ENCODE data around the gene NAALADL1.
"Not testable (repeated sequence)": the region's sequence is repeated elsewhere in the genome, so short reads cannot be mapped to it uniquely, and the experiment has no call there.

Gene NAALADL1

GRCh38 chr11:65056999-65057398, 1.4 kb downstream of the NAALADL1 start:
- intact Hi-C loops (cut with DNase I) = no loop called here
- DNase-seq = no peak

GRCh38 chr11:65055538-65055937, 2.8 kb downstream of the NAALADL1 start:
- DNase-seq = no peak
- intact Hi-C loops (cut with DNase I) = no loop called here

GRCh38 chr11:65053827-65054508, 4.4 kb downstream of the NAALADL1 start:
- DNase-seq = no peak
- intact Hi-C loops (cut with DNase I) = no loop called here

- no peak for DNase-seq
- intact Hi-C loops (cut with DNase I) = no loop called here
Measured at GRCh38 chr11:65051398-65051858, 6.9 kb downstream of the NAALADL1 start.

GRCh38 chr11:65047581-65048422, 10.6 kb downstream of the NAALADL1 start:
- DNase-seq = no peak
- intact Hi-C loops (cut with DNase I) = no loop called here

GRCh38 chr11:65045728-65046127, 12.6 kb downstream of the NAALADL1 start:
- intact Hi-C loops (cut with DNase I) = no loop called here
- DNase-seq = no peak

- intact Hi-C loops (cut with DNase I) = no loop called here
- DNase-seq = no peak
Measured at GRCh38 chr11:65045061-65045460, 13.3 kb downstream of the NAALADL1 start.

GRCh38 chr11:65043881-65044501, 14.4 kb downstream of the NAALADL1 start:
- peak in 1 of 10 donors; percentile 14 for DNase-seq
- intact Hi-C loops (cut with DNase I) = no loop called here

GRCh38 chr11:65042891-65043290, 15.5 kb downstream of the NAALADL1 start:
- intact Hi-C loops (cut with DNase I) = no loop called here
- no peak for DNase-seq

- peak; percentile 81 to 98 (median 90) for DNase-seq
- intact Hi-C loops (cut with DNase I) = loop anchor here (1.0 to 2.0 kb wide), 3 partner anchors 11 to 43 kb away; partner anchors contain the start of genes ARL2, CDCA5 and ZFPL1
Measured at GRCh38 chr11:65040847-65041622, 17.3 kb downstream of the NAALADL1 start, which contains the start of gene SAC3D1. Gene SAC3D1, plus strand, starts transcription at chr11:65041210. Its CDS starts 83 bp downstream, at chr11:65041293.

GRCh38 chr11:65040520-65040846, 17.9 kb downstream of the NAALADL1 start:
- intact Hi-C loops (cut with DNase I) = loop anchor here (1.0 to 2.0 kb wide), 2 partner anchors 10 to 26 kb away; partner anchors contain the start of gene ARL2
- DNase-seq = no peak

- DNase-seq = peak in 9 of 10 donors; percentile 41 to 93 (median 66)
- intact Hi-C loops (cut with DNase I) = no loop called here
Measured at GRCh38 chr11:65036931-65037330, 21.4 kb downstream of the NAALADL1 start.

- intact Hi-C loops (cut with DNase I) = no loop called here
- DNase-seq = no peak
Measured at GRCh38 chr11:65035579-65035978, 22.8 kb downstream of the NAALADL1 start.

- intact Hi-C loops (cut with DNase I) = no loop called here
- no peak for DNase-seq
Measured at GRCh38 chr11:65034423-65034822, 23.9 kb downstream of the NAALADL1 start.

- peak in 1 of 10 donors; percentile 55 for DNase-seq
- intact Hi-C loops (cut with DNase I) = no loop called here
Measured at GRCh38 chr11:65032216-65032615, 26.1 kb downstream of the NAALADL1 start.

GRCh38 chr11:65027213-65028067, 30.9 kb downstream of the NAALADL1 start, which contains the start of gene SNX15:
Gene SNX15, plus strand, starts transcription at chr11:65027439. Its CDS starts 99 bp downstream, at chr11:65027538.
- DNase-seq = peak; percentile 92 to 99 (median 94)
- intact Hi-C loops (cut with DNase I) = loop anchor here (1.0 to 5.0 kb wide), 5 partner anchors 13 to 103 kb away; partner anchors contain the start of genes ARL2, CDCA5, PPP2R5B and TM7SF2

GRCh38 chr11:65026810-65027209, 31.5 kb downstream of the NAALADL1 start:
- intact Hi-C loops (cut with DNase I) = loop anchor here (1.0 to 5.0 kb wide), 5 partner anchors 13 to 103 kb away; partner anchors contain the start of genes ARL2, CDCA5, PPP2R5B and TM7SF2
- no peak for DNase-seq

- intact Hi-C loops (cut with DNase I) = not testable (repeated sequence)
Measured at GRCh38 chr11:65023502-65023901, 34.9 kb downstream of the NAALADL1 start.

GRCh38 chr11:65021509-65021908, 36.8 kb downstream of the NAALADL1 start:
- DNase-seq = peak in 1 of 10 donors; percentile 51
- intact Hi-C loops (cut with DNase I) = no loop called here

More at GRCh38 chr11:65023502-65023901, 34.9 kb downstream of the NAALADL1 start:
- DNase-seq = not testable (repeated sequence)

Data from posterior cingulate gyrus (tissue), 11 donors.